Natural killer cell (primary cell): ENCODE results near the gene TMPRSS5. TPM values are rescaled to one million over a fixed set of nuclear protein-coding genes. Genes with fewer than 3 reads are reported as not detected.

ENCODE experiments used
- ATAC-seq, 3 donors: fragments of 150-1000 bp in 2 of 3; fragments of 200-7000 bp in 1 of 3; cut with Tn5 transposase; 1 replicate in 1 of 3; 2 replicates in 2 of 3; pipeline ENCODE4 v1.10.0; 2021; ENCODE audit warnings: mild to moderate bottlenecking in 2 of 3, moderate library complexity in 2 of 3
- DNase-seq, 2 donors: peaks; one replicate each; pipeline versions ENCODE4 v3.0.0 to v3.0.0-alpha.2; 2013 to 2021; ENCODE audit warnings: mixed read lengths in 1 of 2
- H3K27ac ChIP-seq: one replicate; pipeline ENCODE4 v1.5.1; 2013; ENCODE audit warnings: mild to moderate bottlenecking, low read length
- H3K27me3 ChIP-seq: one replicate; pipeline ENCODE4 v1.6.1; 2013; ENCODE audit warnings: low read length; ENCODE audit not compliant: control insufficient read depth, insufficient read depth
- H3K36me3 ChIP-seq: one replicate; pipeline ENCODE4 v1.6.1; 2013; ENCODE audit warnings: low read length; ENCODE audit not compliant: control insufficient read depth, insufficient read depth
- H3K4me1 ChIP-seq: one replicate; pipeline ENCODE4 v1.6.1; 2013; ENCODE audit warnings: low read length; ENCODE audit not compliant: control insufficient read depth, insufficient read depth
- H3K4me3 ChIP-seq: one replicate; pipeline ENCODE4 v1.5.1; 2013; ENCODE audit warnings: low read length
- H3K9me3 ChIP-seq: one replicate; pipeline ENCODE4 v1.6.1; 2013; ENCODE audit warnings: low read length; ENCODE audit not compliant: control insufficient read depth, insufficient read depth
- H3K27ac Mint-ChIP-seq, 2 donors: one replicate each; pipeline ENCODE4 v1.8.0; 2022; ENCODE audit warnings: mild to moderate bottlenecking in 2 of 2, mixed read lengths in 2 of 2, moderate library complexity in 1 of 2
- H3K27me3 Mint-ChIP-seq, 2 donors: one replicate each; pipeline ENCODE4 v1.8.0; 2022; ENCODE audit warnings: low read depth in 2 of 2, mixed read lengths in 2 of 2
- H3K36me3 Mint-ChIP-seq: one replicate; pipeline ENCODE4 v1.8.0; 2022; ENCODE audit warnings: mixed read lengths
- H3K4me1 Mint-ChIP-seq, 2 donors: one replicate each; pipeline ENCODE4 v1.8.0; 2022; ENCODE audit warnings: mixed read lengths in 2 of 2
- H3K4me3 Mint-ChIP-seq: one replicate; pipeline ENCODE4 v1.8.0; 2022; ENCODE audit warnings: mild to moderate bottlenecking, moderate library complexity, mixed read lengths
- H3K9me3 Mint-ChIP-seq, 2 donors: one replicate each; pipeline ENCODE4 v1.8.0; 2022; ENCODE audit warnings: mixed read lengths in 2 of 2
- WGBS: methylation state at CpG from one replicate; pipeline ENCODE4 v1.1.7; 2013; ENCODE audit warnings: missing lambda C conversion rate; ENCODE audit not compliant: insufficient coverage; 5-methylcytosine and 5-hydroxymethylcytosine counted together
- intact Hi-C: fragments of 100-400 bp; cut with micrococcal nuclease; formaldehyde crosslinking; loops from one replicate; pipeline ENCODE4 v1.14.2; 2022
- total RNA-seq, 4 donors: library from RNA; stranded (reverse); fragments of 120-200 nt in 1 of 4; gene quantifications; one replicate each; pipeline versions ENCODE4 v1.2.3 to v1.2.4, GENCODE V29; 2013 to 2022
- TF ChIP-seq, protein P1 (sequence below): fragments of 200-600 bp; IDR thresholded peaks from one replicate; pipeline ENCODE4 v1.8.0; 2022; ENCODE audit warnings: antibody characterized with exemption

The TMPRSS5 gene
- total RNA-seq, 3 donors from 2014 or later (not counting 1 experiment from before 2014, with no cell fraction given), result 0.60 to 2.2 (median 1.1) TPM

DNA sequence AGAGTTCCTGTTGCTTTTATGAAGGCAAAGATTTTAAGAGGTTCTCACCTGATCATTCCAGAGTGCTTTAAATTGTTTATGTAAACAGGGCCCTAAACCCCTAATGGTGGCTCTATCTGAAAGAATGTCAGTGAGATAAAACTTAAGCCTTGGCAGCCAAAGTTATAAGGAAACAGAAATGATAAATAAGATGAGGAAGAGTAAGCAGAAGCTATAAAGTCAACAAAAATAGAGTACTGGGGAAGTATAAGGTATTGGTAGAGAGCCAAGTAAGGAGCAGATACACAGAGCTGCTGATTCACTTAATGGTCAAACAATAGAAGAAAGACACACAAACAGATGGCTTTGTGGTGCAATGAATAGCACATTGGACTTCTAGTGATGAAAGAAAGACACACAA, 37.9 kb downstream of the TMPRSS5 start:
- Mint-ChIP-seq H3K27me3 (peaks cover 23 to 56% of the 10 kb centered on the region in 2 donors), H3K4me3 (no peak overlapping the region), H3K4me1 (no peaks in the 10 kb centered on the region), H3K9me3 (peaks cover 4 to 7% of the 10 kb centered on the region in 2 donors), H3K36me3 (peaks cover 15% of the 10 kb centered on the region), H3K27ac (no peak overlapping the region)
- H3K4me1 ChIP-seq, result no peaks in the 10 kb centered on the region
- no peak overlapping the region for H3K27ac ChIP-seq
- no peaks in the 10 kb centered on the region for H3K9me3 ChIP-seq
- H3K27me3 ChIP-seq, result no peaks in the 10 kb centered on the region
- ATAC-seq, result no peak
- no peak for DNase-seq
- intact Hi-C loops, result no loop called here
- no peak overlapping the region for H3K4me3 ChIP-seq
- no peaks in the 10 kb centered on the region for H3K36me3 ChIP-seq
- TF ChIP-seq, protein P1, sequence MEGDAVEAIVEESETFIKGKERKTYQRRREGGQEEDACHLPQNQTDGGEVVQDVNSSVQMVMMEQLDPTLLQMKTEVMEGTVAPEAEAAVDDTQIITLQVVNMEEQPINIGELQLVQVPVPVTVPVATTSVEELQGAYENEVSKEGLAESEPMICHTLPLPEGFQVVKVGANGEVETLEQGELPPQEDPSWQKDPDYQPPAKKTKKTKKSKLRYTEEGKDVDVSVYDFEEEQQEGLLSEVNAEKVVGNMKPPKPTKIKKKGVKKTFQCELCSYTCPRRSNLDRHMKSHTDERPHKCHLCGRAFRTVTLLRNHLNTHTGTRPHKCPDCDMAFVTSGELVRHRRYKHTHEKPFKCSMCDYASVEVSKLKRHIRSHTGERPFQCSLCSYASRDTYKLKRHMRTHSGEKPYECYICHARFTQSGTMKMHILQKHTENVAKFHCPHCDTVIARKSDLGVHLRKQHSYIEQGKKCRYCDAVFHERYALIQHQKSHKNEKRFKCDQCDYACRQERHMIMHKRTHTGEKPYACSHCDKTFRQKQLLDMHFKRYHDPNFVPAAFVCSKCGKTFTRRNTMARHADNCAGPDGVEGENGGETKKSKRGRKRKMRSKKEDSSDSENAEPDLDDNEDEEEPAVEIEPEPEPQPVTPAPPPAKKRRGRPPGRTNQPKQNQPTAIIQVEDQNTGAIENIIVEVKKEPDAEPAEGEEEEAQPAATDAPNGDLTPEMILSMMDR, result no peak

DNA sequence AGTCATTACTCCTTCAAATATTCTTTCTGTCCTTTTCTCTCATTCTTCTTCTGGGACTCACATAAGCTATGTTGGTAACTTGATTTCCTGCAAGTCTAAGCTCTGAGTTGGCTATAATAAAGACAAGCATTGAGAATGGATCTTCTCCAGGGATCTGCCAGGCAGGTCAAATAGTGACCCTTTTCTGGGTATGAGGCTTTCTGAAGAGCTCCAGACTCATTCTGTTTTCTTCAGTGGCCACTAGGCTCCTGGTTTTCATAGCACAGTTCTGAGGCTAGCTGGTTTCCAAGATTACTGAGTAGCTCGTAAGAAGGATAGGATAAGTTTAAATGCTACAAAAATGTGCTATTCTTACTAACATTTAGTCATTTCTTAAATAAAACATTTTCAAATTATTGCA, 38.3 kb downstream of the TMPRSS5 start:
- peaks cover 15% of the 10 kb centered on the region for H3K36me3 Mint-ChIP-seq
- ATAC-seq, result no peak

DNA sequence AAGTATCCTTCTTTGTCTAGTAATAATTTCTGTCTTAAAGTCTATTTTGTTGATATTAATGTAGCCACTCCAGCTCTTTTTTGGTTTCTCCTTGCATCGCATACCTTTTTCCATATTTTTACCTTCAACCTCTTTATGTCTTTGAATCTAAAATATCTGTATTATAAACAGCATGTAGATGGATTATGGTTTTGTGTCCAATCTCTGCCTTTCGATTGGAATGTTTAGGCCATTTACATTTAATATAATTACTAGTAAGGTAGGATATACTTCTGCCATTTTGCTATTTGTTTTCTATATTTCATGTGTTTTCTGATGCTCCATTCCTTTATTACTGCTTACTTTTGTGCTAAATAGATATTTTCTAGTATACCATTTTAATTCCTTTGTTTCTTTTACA, 39.5 kb downstream of the TMPRSS5 start:
- TF ChIP-seq, protein P1, result no peak
- Histone ChIP-seq H3K27me3 (no peaks in the 10 kb centered on the region), H3K36me3 (no peaks in the 10 kb centered on the region), H3K27ac (no peak overlapping the region), H3K4me3 (no peak overlapping the region), H3K9me3 (no peaks in the 10 kb centered on the region), H3K4me1 (no peaks in the 10 kb centered on the region)
- Mint-ChIP-seq H3K9me3 (peaks cover 4 to 7% of the 10 kb centered on the region in 2 donors), H3K4me1 (no peaks in the 10 kb centered on the region), H3K36me3 (peaks cover 15% of the 10 kb centered on the region), H3K4me3 (no peak overlapping the region), H3K27me3 (peaks cover 19 to 54% of the 10 kb centered on the region in 2 donors), H3K27ac (no peak overlapping the region)
- DNase-seq (no peak), ATAC-seq (no peak)
- intact Hi-C loops, result no loop called here
- no CpG with 5 or more reads among the region's 2 CpGs for WGBS

More for the DNA sequence above, 38.3 kb downstream of the TMPRSS5 start:
- Mint-ChIP-seq H3K27ac (no peak overlapping the region), H3K4me1 (no peaks in the 10 kb centered on the region), H3K27me3 (peaks cover 19 to 56% of the 10 kb centered on the region in 2 donors), H3K9me3 (peaks cover 4 to 7% of the 10 kb centered on the region in 2 donors), H3K4me3 (no peak overlapping the region)
- intact Hi-C loops, result no loop called here
- H3K9me3 ChIP-seq, result no peaks in the 10 kb centered on the region
- no peak overlapping the region for H3K27ac ChIP-seq
- H3K4me3 ChIP-seq, result no peak overlapping the region
- TF ChIP-seq, protein P1, result no peak
- H3K36me3 ChIP-seq, result no peaks in the 10 kb centered on the region
- DNase-seq, result no peak
- WGBS, result no CpG with 5 or more reads among the region's 1 CpG
- H3K4me1 ChIP-seq, result no peaks in the 10 kb centered on the region
- H3K27me3 ChIP-seq, result no peaks in the 10 kb centered on the region

DNA sequence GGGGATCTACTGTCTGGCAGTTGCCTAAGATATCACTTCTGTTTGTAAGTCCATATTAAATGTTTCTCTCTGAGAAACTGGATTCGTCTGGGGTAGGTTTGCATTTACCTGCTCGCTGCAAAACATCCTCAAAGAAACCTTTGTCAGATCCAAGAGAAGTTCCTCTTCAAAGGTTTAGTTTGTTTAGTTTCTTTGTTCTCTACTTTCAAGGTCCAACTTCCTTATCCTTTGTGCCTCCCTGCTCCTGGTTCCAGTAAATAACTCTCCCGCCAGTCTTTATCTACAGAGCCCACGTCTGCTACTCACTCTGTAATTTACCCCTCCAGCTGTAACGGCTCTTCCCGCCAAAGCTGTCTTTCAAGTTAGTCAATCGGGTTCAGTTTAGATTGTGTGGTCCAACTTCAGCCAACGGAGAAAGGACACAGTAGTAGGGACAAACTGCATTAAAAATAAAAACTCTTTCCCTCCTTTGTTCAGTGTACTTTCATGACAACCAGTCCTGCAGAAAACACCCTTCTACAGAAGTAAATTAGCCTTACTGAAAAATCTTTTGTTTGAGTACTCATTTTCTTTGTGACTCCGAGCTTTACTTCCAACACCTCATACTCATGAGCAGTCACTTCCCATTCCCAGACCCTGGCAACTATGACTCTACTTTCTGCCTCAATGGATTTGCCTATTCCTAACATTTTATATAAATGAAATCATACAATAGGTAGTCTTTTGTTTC, 41.0 kb downstream of the TMPRSS5 start:
- Histone ChIP-seq H3K4me3 (no peak overlapping the region), H3K9me3 (no peaks in the 10 kb centered on the region), H3K36me3 (no peaks in the 10 kb centered on the region), H3K27me3 (no peaks in the 10 kb centered on the region), H3K4me1 (no peaks in the 10 kb centered on the region), H3K27ac (no peak overlapping the region)
- TF ChIP-seq, protein P1, result no peak
- 50% methylated on average over 9 of the region's 9 CpGs for WGBS
- intact Hi-C loops, result no loop called here
- Mint-ChIP-seq H3K9me3 (peaks cover 4 to 7% of the 10 kb centered on the region in 2 donors), H3K4me1 (no peaks in the 10 kb centered on the region), H3K27ac (no peak overlapping the region), H3K27me3 (peaks cover 19 to 43% of the 10 kb centered on the region in 2 donors), H3K36me3 (peaks cover 15% of the 10 kb centered on the region), H3K4me3 (no peak overlapping the region)
- ATAC-seq, result no peak
- DNase-seq, result no peak
